ENCODE results near the gene SNRPA. TPM values are rescaled to one million over a fixed set of nuclear protein-coding genes. Genes with fewer than 3 reads are reported as not detected.
A peak's percentile ranks its signal among the peaks of the same experiment; 100 is the strongest.

The SNRPA gene
- total and polyA plus RNA-seq, 2 of the 13 experiments (the other 11 are each of a cell fraction or from before 2014, with no cell fraction given): 59.6 to 162 TPM

DNA sequence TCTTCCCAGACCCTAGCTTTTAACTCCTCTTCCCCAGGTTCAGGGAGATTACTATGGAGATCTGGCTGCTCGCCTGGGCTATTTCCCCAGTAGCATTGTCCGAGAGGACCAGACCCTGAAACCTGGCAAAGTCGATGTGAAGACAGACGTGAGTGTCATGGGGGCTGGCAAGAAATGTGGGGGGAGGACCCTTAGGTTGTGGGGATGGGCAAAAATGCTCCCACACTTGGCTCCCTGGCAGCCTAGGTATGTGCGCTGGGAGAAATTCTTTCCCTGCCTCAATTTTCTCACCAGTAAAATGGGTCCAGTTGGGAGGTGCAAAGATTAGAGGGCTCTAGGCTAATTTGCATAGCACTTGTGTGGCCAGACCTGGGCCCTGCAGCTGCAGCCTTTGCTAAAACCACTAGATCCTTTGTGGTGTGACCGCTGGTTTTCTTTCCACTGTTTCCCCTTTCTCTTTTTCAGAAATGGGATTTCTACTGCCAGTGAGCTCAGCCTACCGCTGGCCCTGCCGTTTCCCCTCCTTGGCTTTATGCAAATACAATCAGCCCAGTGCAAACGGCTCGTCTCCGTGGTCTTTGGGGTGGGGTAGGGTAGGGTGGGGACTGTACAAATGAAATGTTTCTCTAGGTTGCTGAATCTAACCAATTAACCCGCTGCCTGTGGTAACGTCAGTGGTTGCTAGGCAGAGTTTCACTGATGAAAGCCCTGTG, 26.1 kb downstream of the SNRPA start (continued):
- TF ChIP-seq, protein P1, sequence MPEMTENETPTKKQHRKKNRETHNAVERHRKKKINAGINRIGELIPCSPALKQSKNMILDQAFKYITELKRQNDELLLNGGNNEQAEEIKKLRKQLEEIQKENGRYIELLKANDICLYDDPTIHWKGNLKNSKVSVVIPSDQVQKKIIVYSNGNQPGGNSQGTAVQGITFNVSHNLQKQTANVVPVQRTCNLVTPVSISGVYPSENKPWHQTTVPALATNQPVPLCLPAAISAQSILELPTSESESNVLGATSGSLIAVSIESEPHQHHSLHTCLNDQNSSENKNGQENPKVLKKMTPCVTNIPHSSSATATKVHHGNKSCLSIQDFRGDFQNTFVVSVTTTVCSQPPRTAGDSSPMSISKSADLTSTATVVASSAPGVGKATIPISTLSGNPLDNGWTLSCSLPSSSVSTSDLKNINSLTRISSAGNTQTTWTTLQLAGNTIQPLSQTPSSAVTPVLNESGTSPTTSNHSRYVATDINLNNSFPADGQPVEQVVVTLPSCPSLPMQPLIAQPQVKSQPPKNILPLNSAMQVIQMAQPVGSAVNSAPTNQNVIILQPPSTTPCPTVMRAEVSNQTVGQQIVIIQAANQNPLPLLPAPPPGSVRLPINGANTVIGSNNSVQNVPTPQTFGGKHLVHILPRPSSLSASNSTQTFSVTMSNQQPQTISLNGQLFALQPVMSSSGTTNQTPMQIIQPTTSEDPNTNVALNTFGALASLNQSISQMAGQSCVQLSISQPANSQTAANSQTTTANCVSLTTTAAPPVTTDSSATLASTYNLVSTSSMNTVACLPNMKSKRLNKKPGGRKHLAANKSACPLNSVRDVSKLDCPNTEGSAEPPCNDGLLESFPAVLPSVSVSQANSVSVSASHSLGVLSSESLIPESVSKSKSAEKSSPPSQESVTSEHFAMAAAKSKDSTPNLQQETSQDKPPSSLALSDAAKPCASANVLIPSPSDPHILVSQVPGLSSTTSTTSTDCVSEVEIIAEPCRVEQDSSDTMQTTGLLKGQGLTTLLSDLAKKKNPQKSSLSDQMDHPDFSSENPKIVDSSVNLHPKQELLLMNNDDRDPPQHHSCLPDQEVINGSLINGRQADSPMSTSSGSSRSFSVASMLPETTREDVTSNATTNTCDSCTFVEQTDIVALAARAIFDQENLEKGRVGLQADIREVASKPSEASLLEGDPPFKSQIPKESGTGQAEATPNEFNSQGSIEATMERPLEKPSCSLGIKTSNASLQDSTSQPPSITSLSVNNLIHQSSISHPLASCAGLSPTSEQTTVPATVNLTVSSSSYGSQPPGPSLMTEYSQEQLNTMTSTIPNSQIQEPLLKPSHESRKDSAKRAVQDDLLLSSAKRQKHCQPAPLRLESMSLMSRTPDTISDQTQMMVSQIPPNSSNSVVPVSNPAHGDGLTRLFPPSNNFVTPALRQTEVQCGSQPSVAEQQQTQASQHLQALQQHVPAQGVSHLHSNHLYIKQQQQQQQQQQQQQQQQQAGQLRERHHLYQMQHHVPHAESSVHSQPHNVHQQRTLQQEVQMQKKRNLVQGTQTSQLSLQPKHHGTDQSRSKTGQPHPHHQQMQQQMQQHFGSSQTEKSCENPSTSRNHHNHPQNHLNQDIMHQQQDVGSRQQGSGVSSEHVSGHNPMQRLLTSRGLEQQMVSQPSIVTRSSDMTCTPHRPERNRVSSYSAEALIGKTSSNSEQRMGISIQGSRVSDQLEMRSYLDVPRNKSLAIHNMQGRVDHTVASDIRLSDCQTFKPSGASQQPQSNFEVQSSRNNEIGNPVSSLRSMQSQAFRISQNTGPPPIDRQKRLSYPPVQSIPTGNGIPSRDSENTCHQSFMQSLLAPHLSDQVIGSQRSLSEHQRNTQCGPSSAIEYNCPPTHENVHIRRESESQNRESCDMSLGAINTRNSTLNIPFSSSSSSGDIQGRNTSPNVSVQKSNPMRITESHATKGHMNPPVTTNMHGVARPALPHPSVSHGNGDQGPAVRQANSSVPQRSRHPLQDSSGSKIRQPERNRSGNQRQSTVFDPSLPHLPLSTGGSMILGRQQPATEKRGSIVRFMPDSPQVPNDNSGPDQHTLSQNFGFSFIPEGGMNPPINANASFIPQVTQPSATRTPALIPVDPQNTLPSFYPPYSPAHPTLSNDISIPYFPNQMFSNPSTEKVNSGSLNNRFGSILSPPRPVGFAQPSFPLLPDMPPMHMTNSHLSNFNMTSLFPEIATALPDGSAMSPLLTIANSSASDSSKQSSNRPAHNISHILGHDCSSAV (CRISPR knock-in tag; IDR thresholded peaks at IDR 0.05; ENCODE audit: borderline replicate concordance): no peak
- TF ChIP-seq NPAS2 (CRISPR knock-in tag; IDR thresholded peaks at IDR 0.05; ENCODE audit: borderline replicate concordance) (no peak), TCF12 (IDR thresholded peaks at IDR 0.05) (no peak), TCF12 (CRISPR knock-in tag; IDR thresholded peaks at IDR 0.05) (no peak), PHF21A (CRISPR knock-in tag; IDR thresholded peaks at IDR 0.05) (no peak), POLR2G (IDR thresholded peaks at IDR 0.05; ENCODE audit: low read depth, low read length) (0 out of 2 replicates have a peak, but pooled peaks have one; percentile 10), ZNF703 (CRISPR knock-in tag; IDR thresholded peaks at IDR 0.05; ENCODE audit: borderline replicate concordance) (no peak), PRDM4 (CRISPR knock-in tag; IDR thresholded peaks at IDR 0.05; ENCODE audit: borderline replicate concordance) (no peak), PLRG1 (conservative IDR thresholded peaks at IDR 0.05) (no peak), ZNF841 (CRISPR knock-in tag; IDR thresholded peaks at IDR 0.05; ENCODE audit: borderline replicate concordance) (no peak), RFX5 (IDR thresholded peaks at IDR 0.05; ENCODE audit: low read depth, low read length) (peak; percentile 99), SMARCC2 (IDR thresholded peaks at IDR 0.05) (no peak), ZNF792 (CRISPR knock-in tag; IDR thresholded peaks at IDR 0.05) (no peak), CHCHD3 (CRISPR knock-in tag; IDR thresholded peaks at IDR 0.05) (no peak), PHF5A (CRISPR knock-in tag; IDR thresholded peaks at IDR 0.05; ENCODE audit: low read depth, unreplicated experiment) (no peak), ZBTB25 (CRISPR knock-in tag; IDR thresholded peaks at IDR 0.05) (no peak)
- TF ChIP-seq, protein P2, sequence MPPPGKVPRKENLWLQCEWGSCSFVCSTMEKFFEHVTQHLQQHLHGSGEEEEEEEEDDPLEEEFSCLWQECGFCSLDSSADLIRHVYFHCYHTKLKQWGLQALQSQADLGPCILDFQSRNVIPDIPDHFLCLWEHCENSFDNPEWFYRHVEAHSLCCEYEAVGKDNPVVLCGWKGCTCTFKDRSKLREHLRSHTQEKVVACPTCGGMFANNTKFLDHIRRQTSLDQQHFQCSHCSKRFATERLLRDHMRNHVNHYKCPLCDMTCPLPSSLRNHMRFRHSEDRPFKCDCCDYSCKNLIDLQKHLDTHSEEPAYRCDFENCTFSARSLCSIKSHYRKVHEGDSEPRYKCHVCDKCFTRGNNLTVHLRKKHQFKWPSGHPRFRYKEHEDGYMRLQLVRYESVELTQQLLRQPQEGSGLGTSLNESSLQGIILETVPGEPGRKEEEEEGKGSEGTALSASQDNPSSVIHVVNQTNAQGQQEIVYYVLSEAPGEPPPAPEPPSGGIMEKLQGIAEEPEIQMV (CRISPR knock-in tag; IDR thresholded peaks at IDR 0.05; ENCODE audit: low read depth): no peak

Data from HepG2 (cell line).